HL-60/S4 treated with retinoic acid at 250 ng/mL for 4 days and 3 days (cell line): ENCODE results near the gene NRIP2.

Experiments
- in situ Hi-C: fragments of 300-500 bp; cut with MboI; formaldehyde crosslinking; loops from 2 replicates; pipeline ENCODE4 v1.7.0; 2022; ENCODE audit warnings: low sequenced_read_pairs

The NRIP2 gene

GRCh38 chr12:2776129-2776806 lies 58.6 kb downstream of the NRIP2 start:
- in situ Hi-C loops: no loop called here

DNA sequence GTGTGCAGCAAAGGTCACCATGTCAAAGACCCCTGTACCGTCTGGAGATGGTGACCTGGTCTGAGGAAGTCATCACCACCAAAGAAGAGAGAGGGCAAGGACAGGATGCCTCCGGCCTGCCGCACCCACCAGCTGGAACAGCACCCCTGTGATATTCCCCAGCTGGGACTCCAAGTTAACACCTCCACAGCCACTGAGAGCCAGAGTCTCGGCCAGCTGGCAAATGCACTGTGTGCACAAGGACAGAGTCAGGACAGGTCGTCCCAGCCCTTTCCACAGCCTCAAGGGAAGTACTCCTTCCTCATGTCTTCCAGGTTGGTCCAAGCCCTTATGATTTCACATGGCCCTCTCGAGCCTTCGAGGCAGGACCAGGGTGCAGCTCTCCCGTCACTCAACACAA lies 59.4 kb downstream of the NRIP2 start:
- in situ Hi-C loops: no loop called here
